ENCODE results near the gene TIMM44. TPM values are rescaled to one million over a fixed set of nuclear protein-coding genes. Genes with fewer than 3 reads are reported as not detected.
A peak's percentile ranks its signal among the peaks of the same experiment; 100 is the strongest.

Gene TIMM44
- total RNA-seq, 1 experiment from 2014 or later: 72.8 TPM

DNA sequence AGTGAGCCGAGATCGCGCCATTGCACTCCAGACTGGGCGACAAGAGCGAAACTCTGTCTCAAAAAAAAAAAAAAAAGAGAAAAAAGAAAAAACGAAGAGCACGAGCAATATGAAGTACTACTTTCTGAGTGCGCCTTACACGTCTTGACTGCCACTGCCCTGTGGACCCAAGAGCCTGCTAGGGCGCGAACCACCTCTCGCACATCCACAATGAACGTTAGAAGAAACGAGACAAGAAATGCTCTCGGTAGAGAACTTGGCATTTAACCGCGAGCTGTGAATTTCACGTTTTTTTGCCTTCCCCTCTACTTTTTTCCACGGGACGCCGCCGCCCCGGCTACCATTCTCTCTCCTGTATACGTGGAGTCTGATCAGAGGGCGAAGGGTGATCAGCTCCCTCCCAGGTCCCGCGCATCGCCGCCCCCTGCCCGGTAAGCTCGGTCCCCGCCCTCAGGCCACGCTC lies 454 bp downstream of the TIMM44 start:
- Histone ChIP-seq H4K20me1 (ENCODE audit: insufficient read depth) (peaks cover 10% of the 10 kb centered on the region), H3K27ac (peak overlapping the region; percentile 91), H3K79me2 (ENCODE audit: low read depth) (peaks cover 41% of the 10 kb centered on the region), H2AFZ (peak overlapping the region; percentile 76), H3F3A (ENCODE audit: insufficient read depth, low read depth) (peaks cover 15% of the 10 kb centered on the region; the same call in 1 of the 2 replicates), H3K9me2 (ENCODE audit: insufficient read depth) (no peaks in the 10 kb centered on the region), H3K4me2 (peak overlapping the region; percentile 77), H3K4me1 (replicated peaks; ENCODE audit: insufficient read depth) (peaks cover 17% of the 10 kb centered on the region), H3K36me3 (ENCODE audit: low read depth) (peaks cover 20% of the 10 kb centered on the region), H3K27me3 (ENCODE audit: insufficient read depth, low read depth) (no peaks in the 10 kb centered on the region), H3K9me3 (ENCODE audit: insufficient read depth, low read depth) (no peaks in the 10 kb centered on the region), H3K4me3 (peak overlapping the region; percentile 87)
- TF ChIP-seq EZH2 (IDR thresholded peaks at IDR 0.05; ENCODE audit: low read depth): no peak
- TF ChIP-seq, protein P1, sequence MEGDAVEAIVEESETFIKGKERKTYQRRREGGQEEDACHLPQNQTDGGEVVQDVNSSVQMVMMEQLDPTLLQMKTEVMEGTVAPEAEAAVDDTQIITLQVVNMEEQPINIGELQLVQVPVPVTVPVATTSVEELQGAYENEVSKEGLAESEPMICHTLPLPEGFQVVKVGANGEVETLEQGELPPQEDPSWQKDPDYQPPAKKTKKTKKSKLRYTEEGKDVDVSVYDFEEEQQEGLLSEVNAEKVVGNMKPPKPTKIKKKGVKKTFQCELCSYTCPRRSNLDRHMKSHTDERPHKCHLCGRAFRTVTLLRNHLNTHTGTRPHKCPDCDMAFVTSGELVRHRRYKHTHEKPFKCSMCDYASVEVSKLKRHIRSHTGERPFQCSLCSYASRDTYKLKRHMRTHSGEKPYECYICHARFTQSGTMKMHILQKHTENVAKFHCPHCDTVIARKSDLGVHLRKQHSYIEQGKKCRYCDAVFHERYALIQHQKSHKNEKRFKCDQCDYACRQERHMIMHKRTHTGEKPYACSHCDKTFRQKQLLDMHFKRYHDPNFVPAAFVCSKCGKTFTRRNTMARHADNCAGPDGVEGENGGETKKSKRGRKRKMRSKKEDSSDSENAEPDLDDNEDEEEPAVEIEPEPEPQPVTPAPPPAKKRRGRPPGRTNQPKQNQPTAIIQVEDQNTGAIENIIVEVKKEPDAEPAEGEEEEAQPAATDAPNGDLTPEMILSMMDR (conservative IDR thresholded peaks at IDR 0.05): no peak
- no peak for DNase-seq
- ChIA-PET POLR2A (ENCODE audit: unreplicated experiment) (interaction anchor here (1.0 kb wide), 1 partner anchor 14 kb away, joined by 7 read pairs; no protein-coding TSS in a partner anchor), CTCF (interaction anchor here (0.5 to 2.9 kb wide), 9 partner anchors 14 to 1807 kb away, joined by 3 to 25 read pairs (median 3); partner anchors contain the start of gene ACSBG2)
- intact Hi-C loops (cut with micrococcal nuclease; ENCODE audit: unreplicated experiment): loop anchor here (5.0 kb wide), 1 partner anchor 174 kb away; no protein-coding TSS in a partner anchor
- no TSS peak for BruUV-seq (replicated peaks)

- Histone ChIP-seq H3K79me2 (ENCODE audit: low read depth) (peaks cover 46% of the 10 kb centered on the region), H3K27me3 (ENCODE audit: insufficient read depth, low read depth) (no peaks in the 10 kb centered on the region), H3F3A (ENCODE audit: insufficient read depth, low read depth) (peaks cover 17% of the 10 kb centered on the region; the same call in 1 of the 2 replicates), H3K9me2 (ENCODE audit: insufficient read depth) (no peaks in the 10 kb centered on the region), H2AFZ (no peak overlapping the region), H3K4me2 (peak overlapping the region; percentile 77), H3K4me3 (peak overlapping the region; percentile 87), H3K4me1 (replicated peaks; ENCODE audit: insufficient read depth) (peaks cover 17% of the 10 kb centered on the region), H3K9me3 (ENCODE audit: insufficient read depth, low read depth) (no peaks in the 10 kb centered on the region), H4K20me1 (ENCODE audit: insufficient read depth) (peaks cover 15% of the 10 kb centered on the region), H3K36me3 (ENCODE audit: low read depth) (peaks cover 27% of the 10 kb centered on the region), H3K27ac (peak overlapping the region; percentile 91; the same call in 1 of the 2 replicates)
- TF ChIP-seq, protein P1 (conservative IDR thresholded peaks at IDR 0.05): no peak
- no peak for TF ChIP-seq EZH2 (IDR thresholded peaks at IDR 0.05; ENCODE audit: low read depth)
- no peak for DNase-seq
- TSS peak; percentile 43 for BruUV-seq (replicated peaks)
- intact Hi-C loops (cut with micrococcal nuclease; ENCODE audit: unreplicated experiment): loop anchor here (5.0 kb wide), 1 partner anchor 175 kb away; no protein-coding TSS in a partner anchor
- ChIA-PET CTCF (interaction anchor here (2.9 kb wide), 1 partner anchor 13 kb away, joined by 25 read pairs; no protein-coding TSS in a partner anchor), POLR2A (ENCODE audit: unreplicated experiment) (no interaction called here)
Observed at GRCh38 chr19:7941895-7942596, 1.4 kb downstream of the TIMM44 start.

DNA sequence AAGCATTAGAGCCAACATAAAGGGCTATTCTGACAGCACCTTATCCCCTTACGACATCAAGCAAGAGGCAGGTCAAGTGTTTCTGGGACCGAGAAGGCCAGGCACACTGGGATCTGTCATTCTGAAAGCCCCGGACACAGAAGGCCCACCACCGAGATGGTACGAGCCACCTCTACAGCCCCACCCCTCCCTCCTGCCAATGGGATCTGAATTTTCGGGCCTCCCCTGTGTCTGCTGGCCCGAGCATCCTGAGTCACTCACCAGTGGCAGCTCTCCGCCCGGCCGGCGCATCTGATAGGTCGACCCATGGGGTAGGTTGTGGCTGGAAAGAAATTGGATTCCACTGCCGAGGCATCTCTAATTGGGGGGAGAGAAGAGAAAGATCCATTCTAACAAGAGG lies 2.6 kb downstream of the TIMM44 start:
- H3K4me3 ChIP-seq: no peak overlapping the region
- intact Hi-C loops (cut with micrococcal nuclease; ENCODE audit: unreplicated experiment): loop anchor here (5.0 kb wide), 1 partner anchor 176 kb away; no protein-coding TSS in a partner anchor
- no peaks in the 10 kb centered on the region for H3K9me2 ChIP-seq (ENCODE audit: insufficient read depth)
- no peak overlapping the region for H3K4me2 ChIP-seq
- no peak overlapping the region for H2AFZ ChIP-seq
- no peak for TF ChIP-seq EZH2 (IDR thresholded peaks at IDR 0.05; ENCODE audit: low read depth)
- TF ChIP-seq, protein P1 (conservative IDR thresholded peaks at IDR 0.05): no peak
- peaks cover 15% of the 10 kb centered on the region for H4K20me1 ChIP-seq (ENCODE audit: insufficient read depth)
- H3K79me2 ChIP-seq (ENCODE audit: low read depth): peaks cover 46% of the 10 kb centered on the region
- no peaks in the 10 kb centered on the region for H3K27me3 ChIP-seq (ENCODE audit: insufficient read depth, low read depth)
- no peaks in the 10 kb centered on the region for H3K9me3 ChIP-seq (ENCODE audit: insufficient read depth, low read depth)
- H3K4me1 ChIP-seq (replicated peaks; ENCODE audit: insufficient read depth): peaks cover 17% of the 10 kb centered on the region
- DNase-seq: no peak
- peaks cover 37% of the 10 kb centered on the region for H3K36me3 ChIP-seq (ENCODE audit: low read depth)
- no TSS peak for BruUV-seq (replicated peaks)
- ChIA-PET CTCF (no interaction called here), POLR2A (ENCODE audit: unreplicated experiment) (no interaction called here)
- H3K27ac ChIP-seq: no peak overlapping the region
- peaks cover 17% of the 10 kb centered on the region; the same call in 1 of the 2 replicates for H3F3A ChIP-seq (ENCODE audit: insufficient read depth, low read depth)
